Ovary (tissue), 9 donors: ENCODE results near the gene LHX2. TPM values are rescaled to one million over a fixed set of nuclear protein-coding genes. Genes with fewer than 3 reads are reported as not detected.

Experiments used
- DNase-seq, 5 donors: peaks; one replicate each; pipeline ENCODE4 v3.0.0-alpha.2; 2019 to 2020
- H3K27ac ChIP-seq, 2 donors: fragments of 200-600 bp; one replicate each; pipeline versions ENCODE4 v1.5.1 to v1.8.0; 2019 to 2022
- H3K27me3 ChIP-seq: fragments of 200-600 bp; one replicate; pipeline ENCODE4 v1.8.0; 2022
- H3K36me3 ChIP-seq: fragments of 200-600 bp; sonication (generic); one replicate; pipeline ENCODE4 v1.5.1; 2019
- H3K4me1 ChIP-seq: one replicate; pipeline ENCODE4 v1.8.1; 2013; ENCODE audit warnings: mild to moderate bottlenecking, moderate library complexity; ENCODE audit not compliant: insufficient read depth
- H3K4me3 ChIP-seq: fragments of 200-600 bp; sonication (generic); one replicate; pipeline ENCODE4 v1.5.1; 2017
- H3K9me3 ChIP-seq, 2 donors: fragments of 200-600 bp in 1 of 2; sonication (generic) in 1 of 2; one replicate each; pipeline versions ENCODE4 v1.5.1 to v1.8.1; 2013 to 2019; ENCODE audit warnings: mild to moderate bottlenecking in 1 of 2, moderate library complexity in 1 of 2
- CTCF ChIP-seq, 3 donors: fragments of 450-650 bp in 2 of 3; fragments of 200-600 bp in 1 of 3; IDR thresholded peaks; one replicate each; pipeline versions ENCODE4 v1.5.1 to v1.8.0; 2016 to 2022; ENCODE audit warnings: antibody characterized with exemption in 3 of 3, mild to moderate bottlenecking in 1 of 3
- EP300 ChIP-seq: sonication (generic); formaldehyde crosslinking; IDR thresholded peaks from one replicate; pipeline ENCODE4 v1.6.1; 2017; ENCODE audit warnings: antibody characterized with exemption
- POLR2A ChIP-seq: fragments of 450-650 bp; IDR thresholded peaks from one replicate; pipeline ENCODE4 v1.6.1; 2017; ENCODE audit warnings: antibody characterized with exemption, mild to moderate bottlenecking, moderate library complexity
- WGBS, 3 donors: extraction: QIAGEN DNeasy Blood & Tissue Kit in 1 of 3; methylation state at CpG; one replicate each; pipeline versions ENCODE4 v1.1.5 to v1.1.7; 2013 to 2017; 5-methylcytosine and 5-hydroxymethylcytosine counted together
- intact Hi-C, 4 donors: fragments of 100-400 bp; cut with DNase I; formaldehyde crosslinking; loops; one replicate each; pipeline versions ENCODE4 v1.11.0 to v1.15.1; 2022 to 2023
- polyA plus RNA-seq, 2 donors: library from polyadenylated mRNA; stranded (reverse); fragments of 200-250 nt in 1 of 2; fragments of 350-450 nt in 1 of 2; fragmentation: Illumina TruSeq in 1 of 2; extraction: RNeasy Lipid Tissue Mini Kit (QIAGEN cat#74804) in 1 of 2; gene quantifications; one replicate each; pipeline ENCODE4 v1.2.3, GENCODE V29; 2013 to 2014
- total RNA-seq, 7 donors: library from RNA; depleted of rRNA in 2 of 7; stranded (reverse); fragments of >200 nt in 2 of 7; fragmentation: NEBNext Ultra II Directional in 3 of 7; extraction: Animal tissue kit (Norgen Biotek cat#: 25700) in 3 of 7; gene quantifications; one replicate each; pipeline versions ENCODE4 v1.1.0 to v1.2.4, GENCODE V29; 2016 to 2023
- donor health status: DM: no; HTN: no; CAD: no; lungs with moderate emphysema.
- donor health status: DM: no; HTN: no; CAD: no.
- donor health status: Bipolar disorder and iron deficiency.
- donor health status: DM: yes; HTN: yes; CAD: no.
- donor health status: DM: no; HTN: no; CAD: no.
- donor health status: DM: yes; HTN: yes; CAD: no.

The LHX2 gene
- total and polyA plus RNA-seq, 9 donors, result 0.10 to 17.0 (median 0.49) TPM; not detected in 5

DNA sequence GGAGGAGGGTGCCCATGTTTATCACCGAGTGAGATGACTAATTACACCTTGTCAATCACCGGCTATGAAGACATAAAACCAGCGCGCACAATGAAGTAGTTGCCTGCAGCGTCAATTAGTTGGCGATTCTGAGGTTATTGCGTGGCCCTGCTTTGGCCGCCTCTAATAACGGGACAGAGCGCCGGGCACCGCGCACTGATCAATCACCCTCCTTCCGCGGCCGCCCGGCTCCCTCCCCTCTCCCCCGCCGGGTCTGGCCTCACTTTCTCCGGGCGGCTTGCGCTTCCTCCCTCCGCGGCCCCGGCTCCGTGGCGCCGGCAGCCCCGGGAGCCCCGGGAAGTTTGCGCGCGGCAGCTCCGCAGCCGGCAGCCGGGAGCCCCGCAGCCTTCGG is 3.3 kb upstream of the LHX2 start:
- Histone ChIP-seq H3K27ac (no peak overlapping the region), H3K4me1 (peaks cover 7% of the 10 kb centered on the region), H3K9me3 (no peaks in the 10 kb centered on the region), H3K27me3 (peaks cover 14% of the 10 kb centered on the region), H3K4me3 (no peak overlapping the region), H3K36me3 (no peaks in the 10 kb centered on the region)
- no peak for DNase-seq
- 1 to 4% (median 4%) methylated on average over 13 to 38 of the region's 38 CpGs for WGBS, 3 donors
- intact Hi-C loops, result no loop called here
- TF ChIP-seq POLR2A (no peak), CTCF (IDR thresholded peaks at IDR 0.05) (no peak), EP300 (no peak)

DNA sequence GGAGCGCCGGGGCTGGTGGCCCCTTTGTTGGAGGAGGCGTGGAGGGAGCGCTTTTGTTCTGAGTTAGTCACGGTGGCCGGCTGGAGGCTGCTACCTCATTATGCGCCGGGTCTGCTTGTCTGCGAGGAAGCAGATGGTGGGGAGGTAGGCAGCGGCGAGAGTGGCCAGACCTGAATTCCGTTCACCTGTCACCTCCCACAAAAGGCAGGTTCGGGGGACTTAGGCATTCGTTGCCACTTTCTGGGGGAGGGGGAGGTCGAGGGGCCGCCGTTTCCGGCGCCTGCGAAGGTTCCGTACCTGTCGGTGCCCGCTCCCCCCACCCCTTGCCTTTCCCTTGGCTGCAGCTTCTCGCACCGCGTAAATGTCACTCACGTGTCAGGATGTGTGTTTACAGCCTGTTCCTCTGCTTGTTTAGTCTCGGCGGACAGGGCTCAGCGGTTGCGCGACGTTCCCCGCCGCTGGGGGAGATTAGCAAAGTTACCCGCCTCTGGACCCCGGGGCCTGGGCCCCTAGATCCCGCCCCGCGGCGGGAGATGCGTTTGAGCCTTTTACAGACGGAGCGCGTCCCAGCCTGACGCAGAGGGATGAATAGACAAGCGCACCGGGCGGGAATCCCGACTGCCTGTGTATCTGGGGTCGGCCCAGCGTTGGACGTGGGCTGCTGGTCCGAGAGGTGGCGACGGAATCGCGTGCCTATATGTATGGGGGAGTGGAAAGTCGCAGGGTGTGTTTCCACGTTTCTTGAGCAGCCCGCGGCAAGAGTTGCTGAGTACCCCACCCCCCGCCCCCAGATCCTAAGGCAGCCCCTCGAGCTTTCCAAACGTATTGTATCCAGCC is 2.7 kb upstream of the LHX2 start:
- Histone ChIP-seq H3K36me3 (no peaks in the 10 kb centered on the region), H3K4me1 (peaks cover 7% of the 10 kb centered on the region), H3K4me3 (no peak overlapping the region), H3K27me3 (peaks cover 12% of the 10 kb centered on the region), H3K9me3 (no peaks in the 10 kb centered on the region), H3K27ac (no peak overlapping the region)
- WGBS, 3 donors, result 1 to 4% (median 3%) methylated on average over 62 to 65 of the region's 65 CpGs
- no peak for DNase-seq
- TF ChIP-seq POLR2A, result no peak
- no peak for TF ChIP-seq CTCF (IDR thresholded peaks at IDR 0.05)
- TF ChIP-seq EP300, result no peak
- intact Hi-C loops, result no loop called here

GRCh38 chr9:124009531-124010217 is 1.9 kb upstream of the LHX2 start:
- DNase-seq, result no peak
- no peak for TF ChIP-seq POLR2A
- no peak for TF ChIP-seq CTCF (IDR thresholded peaks at IDR 0.05)
- no peak for TF ChIP-seq EP300

DNA sequence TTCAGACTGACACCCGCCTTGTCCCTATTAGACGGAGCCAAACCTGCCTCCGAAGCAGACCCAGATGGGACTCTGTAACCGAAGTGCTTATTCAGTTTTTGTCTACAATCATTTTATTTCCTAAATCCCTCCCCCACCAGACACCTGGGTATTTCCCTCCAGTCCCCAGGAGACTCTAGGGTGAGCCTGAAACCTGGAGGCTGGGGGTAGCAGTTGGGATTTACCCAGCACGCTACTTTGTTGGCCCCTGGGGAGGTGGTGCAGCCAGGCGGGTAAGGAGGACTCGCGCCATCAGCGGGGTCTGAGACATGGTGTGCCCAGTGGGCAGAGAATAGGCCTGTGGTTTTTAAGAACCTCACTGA is 1.3 kb upstream of the LHX2 start:
- Histone ChIP-seq H3K36me3 (no peaks in the 10 kb centered on the region), H3K9me3 (no peaks in the 10 kb centered on the region), H3K27me3 (peaks cover 12% of the 10 kb centered on the region), H3K4me1 (peaks cover 7% of the 10 kb centered on the region), H3K4me3 (no peak overlapping the region), H3K27ac (no peak overlapping the region)
- TF ChIP-seq CTCF (IDR thresholded peaks at IDR 0.05), result no peak
- no peak for DNase-seq
- intact Hi-C loops, result no loop called here
- WGBS, 3 donors, result 20 to 26% (median 21%) methylated on average over 9 of the region's 9 CpGs

More at GRCh38 chr9:124009531-124010217, 1.9 kb upstream of the LHX2 start:
- Histone ChIP-seq H3K4me1 (peaks cover 7% of the 10 kb centered on the region), H3K9me3 (no peaks in the 10 kb centered on the region), H3K27me3 (peaks cover 12% of the 10 kb centered on the region), H3K4me3 (no peak overlapping the region), H3K27ac (no peak overlapping the region), H3K36me3 (no peaks in the 10 kb centered on the region)
- 10 to 13% (median 12%) methylated on average over 29 of the region's 29 CpGs for WGBS, 3 donors
- intact Hi-C loops, result no loop called here
